H9 (cell line): ENCODE data around the gene NTF3. TPM values are rescaled to one million over a fixed set of nuclear protein-coding genes. Genes with fewer than 3 reads are reported as not detected.

Source experiments
- DNase-seq: peaks from one replicate; pipeline ENCODE4 v3.0.0-alpha.2; 2017
- H2AFZ ChIP-seq: one replicate; pipeline ENCODE4 v1.6.1; 2013; ENCODE audit warnings: mild to moderate bottlenecking, low read length, control low read depth, moderate library complexity
- H2AK5ac ChIP-seq: 2 replicates; pipeline ENCODE4 v1.6.1; 2013; ENCODE audit warnings: low read length, control low read depth, mixed read lengths; ENCODE audit not compliant: insufficient read length
- H2BK120ac ChIP-seq: one replicate; pipeline ENCODE4 v1.6.1; 2013; ENCODE audit warnings: low read depth, mild to moderate bottlenecking, low read length, control low read depth, inconsistent platforms; ENCODE audit not compliant: poor library complexity, severe bottlenecking
- H2BK12ac ChIP-seq: 2 replicates; pipeline ENCODE4 v1.6.1; 2013; ENCODE audit warnings: low read length, control low read depth, mixed read lengths, low read depth; ENCODE audit not compliant: insufficient read length
- H2BK15ac ChIP-seq: 2 replicates; pipeline ENCODE4 v1.6.1; 2013; ENCODE audit warnings: low read depth, low read length, control low read depth
- H2BK20ac ChIP-seq: one replicate; pipeline ENCODE4 v1.6.1; 2013; ENCODE audit warnings: low read depth, mild to moderate bottlenecking, low read length, control low read depth, inconsistent platforms; ENCODE audit not compliant: poor library complexity, severe bottlenecking
- H2BK5ac ChIP-seq: 2 replicates; pipeline ENCODE4 v1.6.1; 2013; ENCODE audit warnings: low read length, control low read depth, mixed read lengths; ENCODE audit not compliant: insufficient read length
- H3K14ac ChIP-seq: 2 replicates; pipeline ENCODE4 v1.6.1; 2013; ENCODE audit warnings: low read length, control low read depth; ENCODE audit not compliant: insufficient read depth
- H3K18ac ChIP-seq: 2 replicates; pipeline ENCODE4 v1.6.1; 2013; ENCODE audit warnings: low read depth, mild to moderate bottlenecking, mixed read lengths, low read length, control low read depth; ENCODE audit not compliant: insufficient read length
- H3K23ac ChIP-seq: 2 replicates; pipeline ENCODE4 v1.6.1; 2013; ENCODE audit warnings: low read length, control low read depth, mixed read lengths, low read depth; ENCODE audit not compliant: insufficient read length
- H3K23me2 ChIP-seq: 2 replicates; pipeline ENCODE4 v1.6.1; 2013; ENCODE audit warnings: low read depth, mild to moderate bottlenecking, mixed read lengths, low read length, control low read depth; ENCODE audit not compliant: insufficient read length, poor library complexity, severe bottlenecking
- H3K27ac ChIP-seq: 2 replicates; pipeline ENCODE4 v1.5.1; 2013; ENCODE audit warnings: low read length, control low read depth, mixed read lengths, low read depth; ENCODE audit not compliant: insufficient read length
- H3K27me3 ChIP-seq: 2 replicates; pipeline ENCODE4 v1.6.1; 2013; ENCODE audit warnings: low read length, control low read depth, inconsistent platforms; ENCODE audit not compliant: insufficient read depth
- H3K4ac ChIP-seq: 2 replicates; pipeline ENCODE4 v1.6.1; 2013; ENCODE audit warnings: low read depth, mild to moderate bottlenecking, control low read depth, inconsistent platforms, low read length, moderate library complexity
- H3K4me1 ChIP-seq: 2 replicates; pipeline ENCODE4 v1.6.1; 2013; ENCODE audit warnings: low read length, control low read depth, inconsistent platforms; ENCODE audit not compliant: insufficient read depth
- H3K4me2 ChIP-seq: 2 replicates; pipeline ENCODE4 v1.6.1; 2013; ENCODE audit warnings: low read length, control low read depth, mixed read lengths; ENCODE audit not compliant: insufficient read length, insufficient read depth
- H3K56ac ChIP-seq: 2 replicates; pipeline ENCODE4 v1.6.1; 2013; ENCODE audit warnings: low read depth, mild to moderate bottlenecking, mixed read lengths, low read length, control low read depth; ENCODE audit not compliant: insufficient read length
- H3K79me1 ChIP-seq: 2 replicates; pipeline ENCODE4 v1.6.1; 2013; ENCODE audit warnings: low read depth, mild to moderate bottlenecking, moderate library complexity, low read length, control low read depth, inconsistent platforms; ENCODE audit not compliant: insufficient read depth, poor library complexity, severe bottlenecking
- H3K79me2 ChIP-seq: 2 replicates; pipeline ENCODE4 v1.6.1; 2013; ENCODE audit warnings: low read length, control low read depth, inconsistent platforms; ENCODE audit not compliant: insufficient read depth
- H3K9ac ChIP-seq: 2 replicates; pipeline ENCODE4 v1.6.1; 2013; ENCODE audit warnings: low read length, control low read depth, mixed read lengths; ENCODE audit not compliant: insufficient read length; ENCODE audit errors: extremely low read depth
- H3K9me3 ChIP-seq: one replicate; pipeline ENCODE4 v1.6.1; 2013; ENCODE audit warnings: low read depth, low read length, inconsistent platforms; ENCODE audit not compliant: control insufficient read depth
- H3T11ph ChIP-seq: one replicate; pipeline ENCODE4 v1.6.1; 2013; ENCODE audit warnings: mild to moderate bottlenecking, low read length, control low read depth, inconsistent platforms
- H4K20me1 ChIP-seq: one replicate; pipeline ENCODE4 v1.6.1; 2013; ENCODE audit not compliant: control insufficient read depth, insufficient read length, insufficient read depth
- H4K5ac ChIP-seq: 2 replicates; pipeline ENCODE4 v1.6.1; 2013; ENCODE audit warnings: low read depth, mild to moderate bottlenecking, mixed read lengths, low read length, control low read depth; ENCODE audit not compliant: insufficient read length
- H4K8ac ChIP-seq: replicated peaks from 2 replicates; pipeline ENCODE4 v1.6.1; 2013; ENCODE audit warnings: low read length, control low read depth, mixed read lengths, low read depth; ENCODE audit not compliant: insufficient read length
- H4K91ac ChIP-seq: 2 replicates; pipeline ENCODE4 v1.6.1; 2013; ENCODE audit warnings: low read depth, mild to moderate bottlenecking, moderate library complexity, mixed read lengths, low read length, control low read depth; ENCODE audit not compliant: insufficient read length
- H3K27ac Mint-ChIP-seq, 3 experiments: 2 replicates in 2 of 3; 3 replicates in 1 of 3; pipeline ENCODE4 v1.8.0; 2020 to 2021; ENCODE audit warnings: mixed read lengths in 3 of 3, mild to moderate bottlenecking in 1 of 3, moderate library complexity in 1 of 3
- H3K27me3 Mint-ChIP-seq: 2 replicates; pipeline ENCODE4 v1.8.0; 2021; ENCODE audit warnings: low read depth, mild to moderate bottlenecking, moderate library complexity, mixed read lengths
- H3K36me3 Mint-ChIP-seq, 3 experiments: 2 replicates in 2 of 3; 3 replicates in 1 of 3; pipeline ENCODE4 v1.8.0; 2020 to 2021; ENCODE audit warnings: low read depth in 3 of 3, mixed read lengths in 3 of 3; ENCODE audit not compliant: insufficient read depth in 1 of 3
- H3K4me1 Mint-ChIP-seq, 2 experiments: 2 replicates each; pipeline ENCODE4 v1.8.0; 2020; ENCODE audit warnings: mixed read lengths in 2 of 2
- H3K4me3 Mint-ChIP-seq, 2 experiments: 2 replicates in 1 of 2; 3 replicates in 1 of 2; pipeline ENCODE4 v1.8.0; 2020 to 2021; ENCODE audit warnings: mild to moderate bottlenecking in 2 of 2, mixed read lengths in 2 of 2, moderate library complexity in 1 of 2
- H3K9me3 Mint-ChIP-seq, 2 experiments: 2 replicates in 1 of 2; 3 replicates in 1 of 2; pipeline ENCODE4 v1.8.0; 2020; ENCODE audit warnings: mild to moderate bottlenecking in 2 of 2, mixed read lengths in 2 of 2, moderate library complexity in 1 of 2
- WGBS: extraction: QIAGEN DNeasy Blood & Tissue Kit; methylation state at CpG from one replicate; pipeline ENCODE4 v1.1.7; 2013; ENCODE audit warnings: missing lambda C conversion rate, low lambda C conversion rate, mixed read lengths; ENCODE audit not compliant: insufficient read length; ENCODE audit errors: extremely low coverage; 5-methylcytosine and 5-hydroxymethylcytosine counted together
- total RNA-seq: library from RNA; stranded (reverse); gene quantifications from 2 replicates; pipeline ENCODE4 v1.2.1, GENCODE V29; 2021
- TF ChIP-seq, protein P1 (sequence below): fragments of 200-600 bp; sonication (generic); conservative IDR thresholded peaks from 3 replicates; pipeline ENCODE4 v1.8.0; 2021; ENCODE audit warnings: antibody characterized with exemption, mild to moderate bottlenecking

Gene NTF3
- total RNA-seq, 1 experiment from 2014 or later = 0.48 TPM

DNA sequence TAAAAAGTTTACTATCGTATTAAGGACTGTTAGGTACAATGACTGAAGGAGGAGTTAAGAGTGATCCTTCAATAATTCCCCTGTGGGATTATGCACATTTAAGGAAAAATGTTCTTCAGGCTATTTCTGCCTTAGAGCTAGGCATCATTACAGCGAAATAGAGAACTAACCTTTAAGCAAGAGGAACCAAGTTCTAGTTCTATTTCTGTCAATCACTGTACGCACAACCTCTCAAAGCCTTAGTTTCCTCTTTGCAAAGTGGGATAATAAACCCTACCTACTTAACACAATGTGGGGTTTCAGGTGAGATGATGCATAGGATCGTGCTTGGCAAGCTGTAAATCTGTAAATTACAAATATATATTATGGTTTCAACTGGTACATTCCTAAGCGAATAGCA lies 15.4 kb downstream of the NTF3 start:
- H3K18ac ChIP-seq = no peak overlapping the region
- no peaks in the 10 kb centered on the region for H3K79me1 ChIP-seq
- H3K23me2 ChIP-seq = no peaks in the 10 kb centered on the region
- no peak overlapping the region for H3T11ph ChIP-seq
- no peak overlapping the region for H2BK5ac ChIP-seq
- TF ChIP-seq, protein P1, sequence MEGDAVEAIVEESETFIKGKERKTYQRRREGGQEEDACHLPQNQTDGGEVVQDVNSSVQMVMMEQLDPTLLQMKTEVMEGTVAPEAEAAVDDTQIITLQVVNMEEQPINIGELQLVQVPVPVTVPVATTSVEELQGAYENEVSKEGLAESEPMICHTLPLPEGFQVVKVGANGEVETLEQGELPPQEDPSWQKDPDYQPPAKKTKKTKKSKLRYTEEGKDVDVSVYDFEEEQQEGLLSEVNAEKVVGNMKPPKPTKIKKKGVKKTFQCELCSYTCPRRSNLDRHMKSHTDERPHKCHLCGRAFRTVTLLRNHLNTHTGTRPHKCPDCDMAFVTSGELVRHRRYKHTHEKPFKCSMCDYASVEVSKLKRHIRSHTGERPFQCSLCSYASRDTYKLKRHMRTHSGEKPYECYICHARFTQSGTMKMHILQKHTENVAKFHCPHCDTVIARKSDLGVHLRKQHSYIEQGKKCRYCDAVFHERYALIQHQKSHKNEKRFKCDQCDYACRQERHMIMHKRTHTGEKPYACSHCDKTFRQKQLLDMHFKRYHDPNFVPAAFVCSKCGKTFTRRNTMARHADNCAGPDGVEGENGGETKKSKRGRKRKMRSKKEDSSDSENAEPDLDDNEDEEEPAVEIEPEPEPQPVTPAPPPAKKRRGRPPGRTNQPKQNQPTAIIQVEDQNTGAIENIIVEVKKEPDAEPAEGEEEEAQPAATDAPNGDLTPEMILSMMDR = no peak
- no peak overlapping the region for H2BK120ac ChIP-seq
- no peak overlapping the region for H4K5ac ChIP-seq
- H3K27ac Mint-ChIP-seq = no peak overlapping the region
- H3K56ac ChIP-seq = no peak overlapping the region
- H3K27me3 ChIP-seq = no peaks in the 10 kb centered on the region
- no peaks in the 10 kb centered on the region for H3K79me2 ChIP-seq
- H3K14ac ChIP-seq = no peak overlapping the region
- no peaks in the 10 kb centered on the region for H3K9me3 Mint-ChIP-seq
- H2BK12ac ChIP-seq = no peak overlapping the region
- H3K36me3 Mint-ChIP-seq = no peaks in the 10 kb centered on the region
- no CpG with 5 or more reads among the region's 5 CpGs for WGBS
- H3K4me1 ChIP-seq = no peaks in the 10 kb centered on the region
- no peak overlapping the region for H4K8ac ChIP-seq
- no peak overlapping the region for H4K91ac ChIP-seq
- no peaks in the 10 kb centered on the region for H3K9me3 ChIP-seq
- no peak overlapping the region for H3K23ac ChIP-seq
- no peak overlapping the region for H2AK5ac ChIP-seq
- H3K9ac ChIP-seq = no peak overlapping the region
- no peak overlapping the region for H2AFZ ChIP-seq
- no peak overlapping the region for H2BK15ac ChIP-seq
- H3K4ac ChIP-seq = no peak overlapping the region
- no peaks in the 10 kb centered on the region for H4K20me1 ChIP-seq
- H2BK20ac ChIP-seq = no peak overlapping the region
- no peak overlapping the region for H3K4me2 ChIP-seq
- DNase-seq = no peak
- H3K27ac ChIP-seq = no peak overlapping the region
- H3K4me1 Mint-ChIP-seq = peaks cover 0 to 2% of the 10 kb centered on the region in 2 experiments; a peak in 1 of 4 replicates
- H3K4me3 Mint-ChIP-seq = no peak overlapping the region
- H3K27me3 Mint-ChIP-seq = peaks cover 42% of the 10 kb centered on the region
